Kidney epithelial cell (primary cell): ENCODE measurements around the gene ABCC1. TPM values are rescaled to one million over a fixed set of nuclear protein-coding genes. Genes with fewer than 3 reads are reported as not detected.

Experiments
- DNase-seq: peaks from one replicate; pipeline ENCODE4 v3.0.0-alpha.2; 2010; ENCODE audit warnings: low read depth
- H3K27me3 ChIP-seq: 2 replicates; pipeline ENCODE4 v1.6.0; 2011; ENCODE audit warnings: low read length; ENCODE audit not compliant: control insufficient read depth, insufficient read depth
- H3K36me3 ChIP-seq: 2 replicates; pipeline ENCODE4 v1.5.1; 2011; ENCODE audit warnings: low read length; ENCODE audit not compliant: control insufficient read depth, insufficient read depth
- H3K4me3 ChIP-seq: 2 replicates; pipeline ENCODE4 v1.5.1; 2011; ENCODE audit warnings: low read depth, mild to moderate bottlenecking, control low read depth, low read length
- CTCF ChIP-seq: IDR thresholded peaks from 2 replicates; pipeline ENCODE4 v1.5.1; 2011; ENCODE audit warnings: mild to moderate bottlenecking, moderate library complexity, low read length, control low read depth, inconsistent platforms; ENCODE audit not compliant: insufficient read depth, poor library complexity, severe bottlenecking
- total RNA-seq: library from RNA; depleted of rRNA; stranded (reverse); fragments of >200 nt; gene quantifications from 2 replicates; pipeline ENCODE4 v1.2.3, GENCODE V29; 2015

The ABCC1 gene
- total RNA-seq, 1 donor from 2014 or later: 24.9 TPM

- Histone ChIP-seq H3K27me3 (no peaks in the 10 kb centered on the region), H3K36me3 (peaks cover 2% of the 10 kb centered on the region), H3K4me3 (no peak overlapping the region)
- TF ChIP-seq CTCF: no peak
- DNase-seq: no peak
These were observed 140.8 kb downstream of the ABCC1 start for GRCh38 chr16:16090238-16090637.

GRCh38 chr16:16092925-16093627 lies 143.7 kb downstream of the ABCC1 start:
- no peak for TF ChIP-seq CTCF
- no peak for DNase-seq
- no peaks in the 10 kb centered on the region for H3K36me3 ChIP-seq
- no peaks in the 10 kb centered on the region for H3K27me3 ChIP-seq
- no peak overlapping the region for H3K4me3 ChIP-seq

GRCh38 chr16:16093628-16094332 lies 144.4 kb downstream of the ABCC1 start:
- Histone ChIP-seq H3K27me3 (no peaks in the 10 kb centered on the region), H3K4me3 (no peak overlapping the region), H3K36me3 (no peaks in the 10 kb centered on the region)
- no peak for DNase-seq
- no peak for TF ChIP-seq CTCF

DNA sequence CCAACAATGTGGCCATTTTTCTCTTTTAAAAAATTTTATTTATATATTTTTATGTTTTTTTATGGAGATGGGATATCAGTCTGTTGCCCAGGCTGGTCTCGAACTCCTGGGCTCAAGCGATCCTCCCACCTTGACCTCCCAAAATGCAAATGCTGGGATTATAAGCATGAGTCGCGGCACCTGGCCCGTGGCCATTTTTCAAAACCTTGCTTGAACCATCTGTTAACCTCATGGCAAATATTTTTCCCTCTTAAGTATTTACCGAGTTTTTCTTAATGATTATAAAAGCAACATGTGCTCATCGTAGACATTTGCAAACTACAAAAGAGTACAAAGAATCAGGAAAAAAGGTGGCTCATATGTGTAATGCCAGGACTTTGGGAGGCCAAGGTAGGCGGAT lies 146.2 kb downstream of the ABCC1 start:
- Histone ChIP-seq H3K4me3 (no peak overlapping the region), H3K27me3 (no peaks in the 10 kb centered on the region), H3K36me3 (no peaks in the 10 kb centered on the region)
- TF ChIP-seq CTCF: no peak
- DNase-seq: no peak

GRCh38 chr16:16096121-16096857 lies 146.9 kb downstream of the ABCC1 start:
- Histone ChIP-seq H3K36me3 (no peaks in the 10 kb centered on the region), H3K27me3 (no peaks in the 10 kb centered on the region), H3K4me3 (no peak overlapping the region)
- DNase-seq: no peak
- peak; percentile 33 for TF ChIP-seq CTCF
